Fibroblast of the conjunctiva (primary cell): ENCODE results near the gene OR6B1.
"Not testable (repeated sequence)": the region's sequence is repeated elsewhere in the genome, so short reads cannot be mapped to it uniquely, and the experiment has no call there.

Source experiments
- DNase-seq: peaks from one replicate; pipeline ENCODE4 v3.0.0-alpha.2; 2010; ENCODE audit warnings: low read depth

The OR6B1 gene

GRCh38 chr7:144006029-144006691 is 6.0 kb downstream of the OR6B1 start:
- no peak for DNase-seq

- no peak for DNase-seq
These were observed 6.5 kb downstream of the OR6B1 start for GRCh38 chr7:144006692-144007042.

GRCh38 chr7:144009361-144009760 is 9.2 kb downstream of the OR6B1 start:
- DNase-seq, result no peak

GRCh38 chr7:144010061-144010460 is 9.9 kb downstream of the OR6B1 start:
- not testable (repeated sequence) for DNase-seq

GRCh38 chr7:144010821-144011220 is 10.7 kb downstream of the OR6B1 start:
- DNase-seq, result not testable (repeated sequence)

DNA sequence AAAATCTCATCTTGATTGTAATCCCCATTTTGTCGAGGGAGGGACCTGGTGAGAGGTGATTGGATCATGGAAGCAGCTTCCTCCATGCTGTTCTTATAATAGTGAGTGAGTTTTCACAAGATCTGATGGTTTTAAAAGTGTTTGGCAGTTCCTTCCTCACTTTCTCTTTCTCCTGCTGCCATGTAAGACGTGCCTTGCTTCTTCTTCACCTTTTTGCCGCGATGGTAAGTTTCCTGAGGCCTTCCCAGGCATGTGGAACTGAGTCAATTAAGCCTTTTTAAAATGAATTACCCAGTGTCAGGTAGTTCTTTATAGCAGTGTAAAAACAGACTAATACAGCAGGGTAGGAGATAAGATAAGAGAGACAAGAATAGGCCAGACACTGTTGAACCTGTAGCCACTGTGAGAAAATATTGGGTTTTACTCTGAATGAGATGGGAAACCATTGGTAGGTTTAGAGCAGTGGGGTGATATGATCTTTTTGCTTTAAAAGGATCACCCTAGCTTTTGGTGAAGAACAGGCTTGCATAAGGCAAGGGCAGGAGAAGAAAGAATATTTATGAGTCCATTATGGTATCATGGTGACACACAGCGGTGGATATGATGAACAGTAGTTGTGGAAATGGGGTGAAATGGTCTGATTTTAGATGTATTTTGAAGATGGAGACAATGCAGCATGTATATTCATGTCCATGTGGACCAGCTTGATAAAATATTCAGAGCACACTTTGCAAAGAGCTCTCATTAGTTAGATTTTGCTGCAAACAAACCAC is 11.5 kb downstream of the OR6B1 start:
- DNase-seq, result no peak

DNA sequence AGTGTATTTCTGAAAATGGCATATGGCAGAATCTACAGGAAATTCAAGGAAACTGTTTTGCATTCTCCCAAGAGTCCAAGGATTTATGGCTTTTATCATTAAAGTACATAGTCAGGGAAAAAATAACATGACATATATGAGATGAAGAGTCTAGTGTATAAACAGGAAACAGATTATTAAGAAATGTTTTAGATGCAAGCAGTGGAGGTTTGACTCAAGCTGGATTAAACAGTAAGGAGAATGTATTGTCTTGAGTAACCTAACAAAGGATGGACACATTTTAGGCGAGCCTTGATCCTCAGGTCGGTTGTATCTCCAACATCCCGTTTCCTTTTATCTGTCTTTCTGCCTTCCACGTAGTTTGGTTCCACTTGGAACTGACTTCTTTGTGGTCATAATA is 17.9 kb downstream of the OR6B1 start:
- no peak for DNase-seq

GRCh38 chr7:144019457-144019856 is 19.3 kb downstream of the OR6B1 start:
- DNase-seq, result peak; percentile 26

DNA sequence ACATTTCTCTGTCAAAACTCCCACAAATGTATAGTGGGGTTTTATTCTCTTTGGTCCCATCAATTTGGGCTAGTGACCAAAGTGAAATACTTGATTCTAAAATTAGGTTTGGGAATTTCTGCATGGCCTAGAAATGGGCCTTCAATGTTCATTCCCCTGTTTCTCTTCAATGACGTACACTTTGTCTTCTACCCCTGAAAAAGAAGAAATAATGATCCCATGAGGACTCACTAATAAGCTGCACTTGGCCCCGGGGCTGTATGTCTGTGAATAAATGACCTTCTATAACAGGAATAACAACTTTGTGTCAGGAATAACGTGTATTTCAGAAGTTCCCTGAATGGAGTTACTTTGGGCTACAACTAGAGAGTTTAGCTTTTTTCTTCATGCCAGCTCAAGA is 20.2 kb downstream of the OR6B1 start:
- no peak for DNase-seq

GRCh38 chr7:144022169-144022568 is 22.0 kb downstream of the OR6B1 start:
- DNase-seq, result no peak

- DNase-seq, result no peak
These were observed 23.2 kb downstream of the OR6B1 start for GRCh38 chr7:144023171-144023827.

- no peak for DNase-seq
These were observed 24.1 kb downstream of the OR6B1 start for GRCh38 chr7:144024213-144024612.

DNA sequence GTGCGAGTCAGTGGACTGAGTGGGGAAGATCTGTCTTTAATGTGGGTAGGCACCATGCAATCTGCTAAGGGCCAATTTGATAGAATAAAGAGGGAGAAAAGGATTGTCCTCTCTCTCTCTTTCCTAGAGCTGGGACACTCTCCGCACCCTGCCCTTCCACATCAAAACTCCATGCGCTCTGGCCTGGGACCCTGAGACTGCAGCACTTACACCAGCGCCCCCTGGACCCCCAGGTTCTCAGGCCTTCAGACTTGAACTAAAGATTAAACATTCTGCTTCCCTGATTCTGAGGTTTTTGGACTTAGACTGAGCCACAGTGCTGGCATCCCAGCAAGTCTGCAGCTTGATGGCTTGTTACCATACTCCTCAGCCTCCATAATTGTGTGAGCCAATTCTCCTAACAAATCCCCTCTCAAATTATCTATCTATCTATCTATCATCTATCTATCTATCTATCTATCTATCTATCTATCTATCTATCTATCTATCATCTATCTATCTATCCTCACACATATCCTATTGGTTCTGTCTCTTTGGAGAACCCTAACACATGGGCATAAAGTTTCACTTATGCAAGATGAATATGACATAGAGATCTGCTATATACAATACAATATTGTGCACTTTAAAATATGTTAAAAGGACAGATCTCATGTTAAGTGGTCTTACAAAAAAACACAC is 26.2 kb downstream of the OR6B1 start:
- no peak for DNase-seq

DNA sequence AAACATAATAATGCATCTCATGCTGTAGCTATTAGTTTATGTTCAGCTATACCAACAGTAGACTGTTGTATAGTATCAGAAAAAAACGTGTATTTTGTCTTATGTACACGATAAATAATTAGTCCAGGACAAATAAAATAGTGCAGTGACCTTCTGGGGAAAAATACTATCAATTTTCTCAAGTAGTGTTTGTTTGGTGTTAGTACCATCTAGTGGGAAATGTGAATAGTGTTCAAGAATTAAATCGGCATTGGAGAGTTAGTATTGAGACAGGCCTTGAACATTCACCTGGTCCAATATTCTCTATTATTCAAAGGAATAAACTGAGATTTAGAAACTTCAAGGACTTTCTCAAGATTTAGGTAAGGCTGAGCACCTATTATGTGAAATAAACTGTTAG is 26.9 kb downstream of the OR6B1 start:
- DNase-seq, result peak; percentile 10

GRCh38 chr7:144027974-144028373 is 27.9 kb downstream of the OR6B1 start:
- DNase-seq, result no peak

DNA sequence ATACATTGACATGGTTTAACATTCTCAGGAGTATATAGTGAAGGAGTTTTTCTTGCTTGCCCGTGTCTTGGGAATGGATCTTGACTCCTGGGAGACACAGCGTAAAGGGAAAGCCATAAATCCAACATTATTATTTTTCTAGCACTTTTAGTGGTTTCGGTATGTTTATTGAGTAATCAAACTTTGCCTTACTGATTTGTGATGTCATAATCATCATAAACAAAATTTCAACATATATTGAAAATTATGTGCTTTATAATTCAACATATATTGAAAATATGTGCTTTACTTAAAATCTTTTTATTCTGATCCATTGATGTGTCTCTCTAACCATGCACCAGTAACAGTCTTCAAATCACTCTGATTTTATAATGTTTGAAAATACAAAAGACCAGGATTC is 28.4 kb downstream of the OR6B1 start:
- no peak for DNase-seq

DNA sequence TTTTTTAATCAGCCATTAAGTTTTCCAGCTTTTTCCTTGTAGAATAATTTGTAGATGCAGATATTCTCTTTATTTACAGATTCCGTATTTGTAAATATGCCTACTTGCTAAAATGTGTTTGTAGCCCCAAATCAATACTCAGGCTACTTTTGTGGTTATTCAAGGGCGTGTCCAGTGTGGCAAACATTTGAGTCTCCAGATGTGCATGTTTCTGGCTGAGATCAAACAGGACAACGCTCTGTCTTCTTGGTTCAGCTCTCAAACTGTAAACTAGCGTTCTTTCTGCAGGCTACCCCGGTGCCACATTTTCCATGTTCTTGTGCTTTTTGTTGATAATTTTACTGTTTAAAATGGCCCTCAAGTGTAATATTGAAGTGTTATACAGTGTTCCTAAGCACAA is 32.4 kb downstream of the OR6B1 start:
- DNase-seq, result no peak

GRCh38 chr7:144032985-144033709 is 33.0 kb downstream of the OR6B1 start:
- DNase-seq, result no peak

- no peak for DNase-seq
These were observed 35.3 kb downstream of the OR6B1 start for GRCh38 chr7:144035385-144035784.

GRCh38 chr7:144036302-144036885 is 36.3 kb downstream of the OR6B1 start:
- DNase-seq, result no peak

DNA sequence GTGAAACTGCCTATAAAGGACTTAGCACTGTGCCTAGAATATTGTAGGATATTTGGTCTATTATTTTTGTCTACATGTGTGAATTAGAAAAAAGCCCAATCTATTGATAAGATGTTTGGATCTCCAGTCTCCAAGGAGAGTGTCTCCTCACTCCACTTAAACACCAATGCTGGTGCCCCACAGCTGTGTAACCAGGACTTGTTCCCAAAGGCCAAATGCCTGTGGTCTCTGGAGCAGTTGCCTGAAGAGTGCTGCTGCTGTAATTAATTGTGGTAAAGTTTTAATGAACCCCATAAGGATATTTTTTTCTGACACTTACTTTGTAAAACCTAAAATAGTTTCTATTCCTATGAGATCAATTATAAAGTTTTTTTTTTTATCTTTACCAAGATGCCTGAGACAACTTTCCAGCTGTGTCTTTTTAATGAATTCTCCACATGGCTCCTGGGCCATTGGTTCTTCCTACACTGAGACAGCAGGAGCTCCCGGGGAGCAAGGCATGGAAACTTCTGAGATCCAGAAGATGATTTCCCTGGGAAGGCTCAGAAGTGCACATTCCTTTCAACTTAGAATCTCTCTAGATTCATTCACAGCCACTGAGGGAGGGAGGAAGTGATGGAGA is 37.4 kb downstream of the OR6B1 start:
- DNase-seq, result no peak
